Tibial nerve (tissue), 4 donors: ENCODE results near the gene P2RY14.

Source experiments
- CTCF ChIP-seq, 5 experiments: fragments of 200-600 bp in 3 of 5; fragments of 450-650 bp in 2 of 5; sonication (generic) in 3 of 5; IDR thresholded peaks; one replicate each; pipeline ENCODE4 v1.5.1; 2016 to 2019; ENCODE audit warnings: antibody characterized with exemption in 5 of 5, mild to moderate bottlenecking in 3 of 5, moderate library complexity in 2 of 5
- EP300 ChIP-seq, 2 donors: sonication (generic); formaldehyde crosslinking; IDR thresholded peaks; one replicate each; pipeline ENCODE4 v1.6.1; 2017; ENCODE audit warnings: antibody characterized with exemption in 2 of 2, mild to moderate bottlenecking in 1 of 2
- POLR2A ChIP-seq, 2 donors: fragments of 450-650 bp; IDR thresholded peaks; one replicate each; pipeline ENCODE4 v1.6.1; 2017; ENCODE audit warnings: antibody characterized with exemption in 2 of 2, mild to moderate bottlenecking in 2 of 2, moderate library complexity in 2 of 2

GRCh38 chr3:151315136-151315535 is 36.8 kb upstream of the P2RY14 start:
- TF ChIP-seq CTCF (IDR thresholded peaks at IDR 0.05) = no peak
- no peak for TF ChIP-seq POLR2A (IDR thresholded peaks at IDR 0.05)
- no peak for TF ChIP-seq EP300 (IDR thresholded peaks at IDR 0.05)
